Esophagus muscularis mucosa (tissue), 4 donors: ENCODE data around the gene MYH11. TPM values are rescaled to one million over a fixed set of nuclear protein-coding genes. Genes with fewer than 3 reads are reported as not detected.

ENCODE experiments used
- DNase-seq: peaks from one replicate; pipeline ENCODE4 v3.0.0-alpha.2; 2017; ENCODE audit errors: extremely low spot score
- H3K27ac ChIP-seq, 4 donors: fragments of 200-600 bp; sonication (generic); replicated peaks in 1 of 4; 1 replicate in 3 of 4; 2 replicates in 1 of 4; pipeline ENCODE4 v1.5.1; 2016 to 2019; ENCODE audit warnings: mild to moderate bottlenecking in 1 of 4
- H3K27me3 ChIP-seq, 4 donors: fragments of 200-600 bp; sonication (generic); one replicate each; pipeline versions ENCODE4 v1.5.1 to v1.6.0; 2016 to 2019
- H3K36me3 ChIP-seq, 4 donors: fragments of 200-600 bp; sonication (generic); one replicate each; pipeline ENCODE4 v1.5.1; 2016 to 2019
- H3K4me1 ChIP-seq, 4 donors: fragments of 200-600 bp; sonication (generic); one replicate each; pipeline ENCODE4 v1.5.1; 2016 to 2019
- H3K4me3 ChIP-seq, 4 donors: fragments of 200-600 bp; sonication (generic); 1 replicate in 2 of 4; 2 replicates in 2 of 4; pipeline ENCODE4 v1.5.1; 2016 to 2019; ENCODE audit warnings: mild to moderate bottlenecking in 4 of 4, moderate library complexity in 1 of 4
- H3K9me3 ChIP-seq, 4 donors: fragments of 200-600 bp; sonication (generic); 1 replicate in 3 of 4; 2 replicates in 1 of 4; pipeline ENCODE4 v1.5.1; 2016 to 2019
- EP300 ChIP-seq: sonication (generic); formaldehyde crosslinking; IDR thresholded peaks from one replicate; pipeline ENCODE4 v1.6.1; 2017; ENCODE audit warnings: antibody characterized with exemption
- POLR2A ChIP-seq: fragments of 450-650 bp; IDR thresholded peaks from one replicate; pipeline ENCODE4 v1.6.1; 2017; ENCODE audit warnings: antibody characterized with exemption, moderate library complexity, mild to moderate bottlenecking, low read depth
- POLR2AphosphoS5 ChIP-seq, 2 donors: sonication (generic); formaldehyde crosslinking; IDR thresholded peaks; one replicate each; pipeline ENCODE4 v1.6.1; 2017; ENCODE audit warnings: antibody characterized with exemption in 2 of 2
- WGBS: methylation state at CpG from one replicate; pipeline ENCODE4 v1.1.5; 2018; 5-methylcytosine and 5-hydroxymethylcytosine counted together
- intact Hi-C: fragments of 100-400 bp; cut with DNase I; formaldehyde crosslinking; loops from one replicate; pipeline ENCODE4 v1.15.1; 2023
- total RNA-seq, 4 donors: library from RNA; depleted of rRNA; stranded (reverse); fragments of >200 nt; gene quantifications; one replicate each; pipeline versions ENCODE4 v1.1.0 to v1.2.1, GENCODE V29; 2016
- TF ChIP-seq, protein P1 (sequence below), 3 experiments: fragments of 200-600 bp in 2 of 3; fragments of 450-650 bp in 1 of 3; sonication (generic) in 2 of 3; IDR thresholded peaks; one replicate each; pipeline ENCODE4 v1.5.1; 2017 to 2019; ENCODE audit warnings: antibody characterized with exemption in 3 of 3, mild to moderate bottlenecking in 2 of 3, moderate library complexity in 1 of 3

Gene MYH11
- total RNA-seq, 4 donors from 2014 or later = 9,583 to 20,476 (median 14,208) TPM

DNA sequence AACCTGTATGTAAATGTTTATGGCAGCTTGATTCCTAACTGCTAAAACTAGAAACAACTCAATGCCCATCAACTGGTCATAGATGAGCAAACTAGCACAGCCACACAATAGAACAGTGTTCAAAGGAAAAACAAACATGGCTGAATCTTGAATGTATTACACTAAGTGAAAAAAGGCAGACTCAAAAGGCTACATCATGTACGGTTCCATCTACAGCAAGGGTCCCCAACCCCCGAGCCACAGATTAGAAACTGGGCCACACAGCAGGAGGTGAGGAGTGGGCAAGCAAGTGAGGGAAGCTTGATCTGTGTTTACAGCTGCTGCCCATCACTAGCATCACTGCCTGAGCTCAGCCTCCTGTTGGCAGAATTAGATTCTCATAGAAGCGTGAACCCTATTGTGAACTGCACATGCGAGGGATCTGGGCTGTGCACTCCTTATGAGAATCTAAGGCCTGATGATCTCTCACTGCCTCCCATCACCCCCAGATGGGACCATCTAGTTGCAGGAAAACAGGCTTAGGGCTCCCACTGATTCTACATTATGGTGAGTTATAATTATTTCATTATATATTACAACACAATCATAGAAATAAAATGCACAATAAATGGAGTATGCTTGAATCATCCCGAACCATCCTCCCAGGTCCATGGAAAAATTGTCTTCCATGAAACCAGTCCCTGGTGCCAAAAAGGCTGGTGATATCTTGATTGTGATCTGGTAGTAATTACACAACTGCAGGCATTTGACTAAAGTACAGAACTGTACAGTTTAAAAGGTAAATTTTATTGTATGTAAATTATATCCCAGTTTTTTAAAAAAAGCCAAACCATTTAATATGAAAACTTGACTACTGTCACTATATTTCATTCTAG lies 23.8 kb upstream of the MYH11 start:
- intact Hi-C loops = loop anchor here (10.0 kb wide), 1 partner anchor 134 kb away; no protein-coding TSS in a partner anchor
- WGBS = 71% methylated on average over 4 of the region's 5 CpGs
- peaks cover 7 to 67% (median 44%) of the 10 kb centered on the region in 4 donors for H3K4me1 ChIP-seq
- H3K27ac ChIP-seq = peak overlapping the region; percentile 65 to 79 (median 75)
- H3K9me3 ChIP-seq = no peaks in the 10 kb centered on the region
- TF ChIP-seq POLR2AphosphoS5 (IDR thresholded peaks at IDR 0.05) (no peak), POLR2A (no peak), EP300 (no peak)
- TF ChIP-seq, protein P1, sequence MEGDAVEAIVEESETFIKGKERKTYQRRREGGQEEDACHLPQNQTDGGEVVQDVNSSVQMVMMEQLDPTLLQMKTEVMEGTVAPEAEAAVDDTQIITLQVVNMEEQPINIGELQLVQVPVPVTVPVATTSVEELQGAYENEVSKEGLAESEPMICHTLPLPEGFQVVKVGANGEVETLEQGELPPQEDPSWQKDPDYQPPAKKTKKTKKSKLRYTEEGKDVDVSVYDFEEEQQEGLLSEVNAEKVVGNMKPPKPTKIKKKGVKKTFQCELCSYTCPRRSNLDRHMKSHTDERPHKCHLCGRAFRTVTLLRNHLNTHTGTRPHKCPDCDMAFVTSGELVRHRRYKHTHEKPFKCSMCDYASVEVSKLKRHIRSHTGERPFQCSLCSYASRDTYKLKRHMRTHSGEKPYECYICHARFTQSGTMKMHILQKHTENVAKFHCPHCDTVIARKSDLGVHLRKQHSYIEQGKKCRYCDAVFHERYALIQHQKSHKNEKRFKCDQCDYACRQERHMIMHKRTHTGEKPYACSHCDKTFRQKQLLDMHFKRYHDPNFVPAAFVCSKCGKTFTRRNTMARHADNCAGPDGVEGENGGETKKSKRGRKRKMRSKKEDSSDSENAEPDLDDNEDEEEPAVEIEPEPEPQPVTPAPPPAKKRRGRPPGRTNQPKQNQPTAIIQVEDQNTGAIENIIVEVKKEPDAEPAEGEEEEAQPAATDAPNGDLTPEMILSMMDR (IDR thresholded peaks at IDR 0.05) = no peak
- H3K4me3 ChIP-seq = no peak overlapping the region
- no peaks in the 10 kb centered on the region for H3K27me3 ChIP-seq
- no peak for DNase-seq
- peaks cover 13 to 57% (median 37%) of the 10 kb centered on the region in 4 donors for H3K36me3 ChIP-seq

DNA sequence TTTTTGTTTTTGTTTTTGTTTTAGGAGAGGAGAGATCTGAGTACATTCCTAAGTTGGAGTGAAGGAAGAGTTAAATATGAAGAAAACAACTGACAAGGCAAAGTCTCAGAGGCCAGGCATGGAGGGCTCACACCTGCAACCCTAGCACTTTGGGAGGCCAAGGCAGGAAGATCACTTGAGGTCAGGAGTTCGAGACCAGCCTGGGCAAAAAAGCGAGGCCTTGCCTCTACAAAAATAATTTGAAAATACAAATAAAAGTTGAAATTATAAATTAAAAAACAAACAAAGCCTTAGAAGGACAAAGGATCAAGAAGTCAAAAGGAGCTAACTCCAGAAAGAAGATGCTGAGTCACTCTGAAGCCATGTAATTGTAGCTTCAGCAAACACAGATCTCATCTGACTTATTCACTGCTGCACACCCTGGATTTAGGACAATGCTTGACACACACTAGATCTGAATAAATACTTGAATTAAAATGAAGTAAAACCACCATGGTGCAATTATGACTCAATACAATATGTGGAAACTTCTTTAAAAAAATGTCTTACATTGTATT lies 22.5 kb upstream of the MYH11 start:
- 84% methylated on average over 2 of the region's 2 CpGs for WGBS
- intact Hi-C loops = no loop called here
- no peaks in the 10 kb centered on the region for H3K9me3 ChIP-seq
- TF ChIP-seq POLR2A = no peak
- peak in 1 of 2 donors; percentile 66 for TF ChIP-seq POLR2AphosphoS5 (IDR thresholded peaks at IDR 0.05)
- peaks cover 13 to 57% (median 37%) of the 10 kb centered on the region in 4 donors for H3K36me3 ChIP-seq
- peaks cover 12 to 67% (median 44%) of the 10 kb centered on the region in 4 donors for H3K4me1 ChIP-seq
- H3K4me3 ChIP-seq = no peak overlapping the region
- DNase-seq = no peak
- H3K27me3 ChIP-seq = no peaks in the 10 kb centered on the region
- peak overlapping the region; percentile 65 to 79 (median 75) for H3K27ac ChIP-seq

DNA sequence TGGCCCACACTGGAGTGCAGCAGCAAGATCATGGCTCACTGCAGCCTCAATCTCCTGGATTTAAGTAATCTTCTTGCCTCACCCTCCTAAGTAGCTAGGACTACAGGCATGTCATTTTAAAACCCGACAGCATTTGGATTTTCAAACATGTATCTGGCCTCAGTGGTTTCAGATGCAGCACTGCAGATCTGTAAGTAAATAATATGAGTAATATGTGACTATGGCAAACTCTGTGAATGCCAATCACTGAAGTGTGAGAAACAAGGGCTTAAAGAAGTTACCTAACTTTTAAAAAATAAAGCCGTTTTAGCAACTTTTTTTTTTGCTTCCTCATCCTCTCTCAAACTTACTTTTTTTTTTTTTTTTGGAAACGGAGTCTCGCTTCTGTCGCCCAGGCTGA lies 19.7 kb upstream of the MYH11 start:
- intact Hi-C loops = no loop called here
- TF ChIP-seq POLR2AphosphoS5 (IDR thresholded peaks at IDR 0.05) (no peak), POLR2A (no peak), EP300 (no peak)
- TF ChIP-seq, protein P1 (IDR thresholded peaks at IDR 0.05) = no peak
- peaks cover 0 to 57% (median 33%) of the 10 kb centered on the region in 4 donors for H3K36me3 ChIP-seq
- H3K27ac ChIP-seq = peak overlapping the region in 2 of 4 donors; percentile 5 to 95
- no peaks in the 10 kb centered on the region for H3K9me3 ChIP-seq
- H3K4me3 ChIP-seq = no peak overlapping the region
- DNase-seq = no peak
- H3K27me3 ChIP-seq = no peaks in the 10 kb centered on the region
- 90% methylated on average over 5 of the region's 5 CpGs for WGBS
- H3K4me1 ChIP-seq = peaks cover 15 to 66% (median 53%) of the 10 kb centered on the region in 4 donors

DNA sequence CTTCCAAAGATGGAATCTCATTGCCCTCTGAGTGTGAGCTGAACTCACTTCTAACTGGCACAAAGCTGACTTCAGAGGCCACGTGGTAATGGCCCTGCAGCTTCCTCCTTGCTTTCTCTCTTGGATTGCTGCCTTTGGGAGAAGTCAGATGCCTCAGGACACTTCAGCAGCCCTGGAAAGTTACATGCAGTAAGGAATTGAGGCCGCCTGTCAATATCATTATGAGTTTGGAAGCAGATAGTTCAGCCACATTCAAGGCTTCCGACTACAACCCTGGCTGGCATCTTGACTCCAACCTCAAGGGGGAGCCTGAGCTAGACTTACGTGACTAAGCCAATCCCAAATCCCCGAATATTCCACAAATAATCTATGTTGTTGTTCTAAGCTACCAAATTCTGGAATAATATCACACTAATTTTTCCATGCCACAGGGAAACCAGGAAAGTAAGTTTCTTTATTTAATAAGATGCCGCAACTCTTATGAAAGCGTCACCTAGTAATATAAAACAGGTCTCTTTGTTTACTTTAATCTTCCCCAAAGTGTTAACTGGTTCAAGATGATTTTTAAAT lies 18.0 kb upstream of the MYH11 start:
- TF ChIP-seq POLR2AphosphoS5 (IDR thresholded peaks at IDR 0.05) (peak; percentile 23 to 80), EP300 (no peak)
- TF ChIP-seq, protein P1 (IDR thresholded peaks at IDR 0.05) = peak; percentile 63 to 74 (median 65)
- Histone ChIP-seq H3K36me3 (peaks cover 0 to 73% (median 42%) of the 10 kb centered on the region in 4 donors), H3K27ac (peak overlapping the region; percentile 67 to 95 (median 81)), H3K27me3 (no peaks in the 10 kb centered on the region), H3K4me3 (no peak overlapping the region), H3K4me1 (peaks cover 15 to 66% (median 59%) of the 10 kb centered on the region in 4 donors), H3K9me3 (no peaks in the 10 kb centered on the region)
- DNase-seq = no peak
- 28% methylated on average over 7 of the region's 7 CpGs for WGBS
- intact Hi-C loops = loop anchor here (5.0 kb wide), 1 partner anchor 252 kb away; no protein-coding TSS in a partner anchor

DNA sequence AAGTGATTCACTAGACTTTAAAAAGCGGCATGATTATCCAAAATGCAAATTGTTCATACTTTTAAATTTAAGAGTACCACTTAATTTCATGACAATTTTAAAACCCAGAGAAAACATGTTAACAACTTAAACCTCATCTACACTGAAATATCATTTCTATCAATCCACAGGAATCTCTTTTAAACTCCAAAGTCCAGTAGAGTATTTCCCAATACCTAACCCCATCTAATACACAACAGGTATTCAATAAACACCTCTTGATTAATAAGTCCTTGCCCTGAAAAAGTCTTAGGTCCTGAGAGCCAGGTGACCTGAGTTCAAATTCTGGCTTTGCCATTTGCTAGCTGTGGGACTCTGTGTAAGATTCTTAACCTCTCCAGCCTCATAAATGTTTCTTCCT lies 16.9 kb upstream of the MYH11 start:
- Histone ChIP-seq H3K9me3 (no peaks in the 10 kb centered on the region), H3K4me3 (no peak overlapping the region), H3K4me1 (peaks cover 7 to 65% (median 61%) of the 10 kb centered on the region in 4 donors), H3K27ac (peak overlapping the region; percentile 67 to 95 (median 81)), H3K27me3 (no peaks in the 10 kb centered on the region), H3K36me3 (peaks cover 0 to 75% (median 43%) of the 10 kb centered on the region in 4 donors)
- intact Hi-C loops = loop anchor here (5.0 kb wide), 1 partner anchor 254 kb away; no protein-coding TSS in a partner anchor
- DNase-seq = no peak
- TF ChIP-seq, protein P1 (IDR thresholded peaks at IDR 0.05) = no peak
- TF ChIP-seq POLR2A = no peak
- TF ChIP-seq EP300 = no peak
- no peak for TF ChIP-seq POLR2AphosphoS5 (IDR thresholded peaks at IDR 0.05)
- WGBS = 97% methylated on average over 1 of the region's 1 CpG
